KMS-11 (cell line): ENCODE results near the gene CDC73.

ENCODE experiments used
- H2AFZ ChIP-seq: fragments of 200-600 bp; sonication (generic); 2 replicates; pipeline ENCODE4 v1.6.1; 2016; ENCODE audit warnings: antibody characterized with exemption, mixed run types, low read depth
- H3K27ac ChIP-seq: fragments of 200-600 bp; sonication (generic); 2 replicates; pipeline ENCODE4 v1.6.1; 2016; ENCODE audit warnings: mild to moderate bottlenecking, mixed run types
- H3K27me3 ChIP-seq: fragments of 200-600 bp; sonication (generic); 2 replicates; pipeline ENCODE4 v1.6.1; 2017; ENCODE audit warnings: mild to moderate bottlenecking, low read depth, mixed run types, moderate library complexity; ENCODE audit not compliant: insufficient read depth
- H3K36me3 ChIP-seq: fragments of 200-600 bp; sonication (generic); 2 replicates; pipeline ENCODE4 v1.6.1; 2017; ENCODE audit warnings: mild to moderate bottlenecking, mixed run types; ENCODE audit not compliant: insufficient read depth
- H3K4me1 ChIP-seq: fragments of 200-600 bp; sonication (generic); 2 replicates; pipeline ENCODE4 v1.6.1; 2016; ENCODE audit warnings: mild to moderate bottlenecking, low read depth, mixed run types; ENCODE audit not compliant: poor library complexity, severe bottlenecking
- H3K4me2 ChIP-seq: fragments of 200-600 bp; sonication (generic); 2 replicates; pipeline ENCODE4 v1.7.0; 2016; ENCODE audit warnings: mild to moderate bottlenecking, mixed run types
- H3K4me3 ChIP-seq: fragments of 200-600 bp; sonication (generic); IDR thresholded peaks from 2 replicates; pipeline ENCODE4 v1.6.1; 2017; ENCODE audit warnings: low read depth, low read length, mixed read lengths; ENCODE audit not compliant: insufficient read depth
- H3K79me2 ChIP-seq: fragments of 200-600 bp; sonication (generic); 2 replicates; pipeline ENCODE4 v1.6.1; 2016; ENCODE audit warnings: low read depth, mixed run types; ENCODE audit not compliant: insufficient read depth
- H3K9ac ChIP-seq: fragments of 200-600 bp; sonication (generic); 2 replicates; pipeline ENCODE4 v1.6.1; 2016; ENCODE audit warnings: mild to moderate bottlenecking, mixed run types
- H4K20me1 ChIP-seq: fragments of 200-600 bp; sonication (generic); 2 replicates; pipeline ENCODE4 v1.6.1; 2016; ENCODE audit warnings: mild to moderate bottlenecking, mixed run types; ENCODE audit not compliant: insufficient read depth
- TF ChIP-seq, protein P1 (sequence below): fragments of 200-600 bp; sonication (generic); conservative IDR thresholded peaks from 2 replicates; pipeline ENCODE4 v1.6.1; 2017; ENCODE audit warnings: low read depth, mild to moderate bottlenecking, antibody characterized with exemption, low read length, moderate library complexity, mixed read lengths

The CDC73 gene

DNA sequence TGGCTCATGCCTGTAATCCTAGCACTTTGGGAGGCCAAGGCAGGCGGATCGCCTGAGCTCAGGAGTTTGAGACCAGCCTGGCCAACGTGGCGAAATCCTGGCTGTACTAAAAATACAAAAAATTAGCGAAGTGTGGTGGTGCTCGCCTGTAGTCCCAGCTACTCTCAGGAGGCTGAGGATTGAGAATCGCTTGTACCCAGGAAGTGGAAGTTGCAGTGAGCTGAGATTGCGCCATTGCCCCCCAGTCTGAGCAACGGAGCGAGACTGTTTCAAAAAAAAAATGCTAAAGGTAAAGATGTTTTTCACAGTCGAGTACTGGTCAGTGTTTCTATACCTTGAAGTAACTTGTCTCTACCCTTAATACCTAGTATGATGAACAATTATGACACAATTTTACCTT lies 27.7 kb upstream of the CDC73 start:
- Histone ChIP-seq H3K27me3 (no peaks in the 10 kb centered on the region), H3K4me2 (no peak overlapping the region), H3K9ac (no peak overlapping the region), H3K4me3 (no peak overlapping the region), H4K20me1 (no peaks in the 10 kb centered on the region), H3K36me3 (no peaks in the 10 kb centered on the region), H3K4me1 (no peaks in the 10 kb centered on the region), H2AFZ (no peak overlapping the region), H3K79me2 (no peaks in the 10 kb centered on the region), H3K27ac (no peak overlapping the region)
- TF ChIP-seq, protein P1, sequence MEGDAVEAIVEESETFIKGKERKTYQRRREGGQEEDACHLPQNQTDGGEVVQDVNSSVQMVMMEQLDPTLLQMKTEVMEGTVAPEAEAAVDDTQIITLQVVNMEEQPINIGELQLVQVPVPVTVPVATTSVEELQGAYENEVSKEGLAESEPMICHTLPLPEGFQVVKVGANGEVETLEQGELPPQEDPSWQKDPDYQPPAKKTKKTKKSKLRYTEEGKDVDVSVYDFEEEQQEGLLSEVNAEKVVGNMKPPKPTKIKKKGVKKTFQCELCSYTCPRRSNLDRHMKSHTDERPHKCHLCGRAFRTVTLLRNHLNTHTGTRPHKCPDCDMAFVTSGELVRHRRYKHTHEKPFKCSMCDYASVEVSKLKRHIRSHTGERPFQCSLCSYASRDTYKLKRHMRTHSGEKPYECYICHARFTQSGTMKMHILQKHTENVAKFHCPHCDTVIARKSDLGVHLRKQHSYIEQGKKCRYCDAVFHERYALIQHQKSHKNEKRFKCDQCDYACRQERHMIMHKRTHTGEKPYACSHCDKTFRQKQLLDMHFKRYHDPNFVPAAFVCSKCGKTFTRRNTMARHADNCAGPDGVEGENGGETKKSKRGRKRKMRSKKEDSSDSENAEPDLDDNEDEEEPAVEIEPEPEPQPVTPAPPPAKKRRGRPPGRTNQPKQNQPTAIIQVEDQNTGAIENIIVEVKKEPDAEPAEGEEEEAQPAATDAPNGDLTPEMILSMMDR = no peak

DNA sequence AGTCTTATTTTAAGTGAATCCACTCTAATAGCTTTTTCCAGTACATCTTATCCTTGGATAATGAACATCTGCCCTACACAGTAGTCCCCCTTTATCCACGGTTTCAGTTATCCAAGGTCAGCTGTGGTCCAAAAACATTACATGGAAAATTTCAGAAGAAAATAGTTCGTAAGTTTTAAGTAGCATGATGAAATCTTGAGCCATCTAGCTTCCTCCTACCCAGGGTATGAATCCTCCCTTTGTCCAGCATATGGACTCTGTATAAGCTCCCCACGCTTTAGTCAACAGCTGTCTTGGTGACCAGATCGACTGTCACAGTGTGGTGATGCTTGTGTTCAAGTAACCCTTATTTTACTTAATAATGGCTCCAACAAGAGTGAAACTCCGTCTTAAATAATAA lies 19.2 kb upstream of the CDC73 start:
- no peak overlapping the region for H3K9ac ChIP-seq
- no peak overlapping the region for H3K4me2 ChIP-seq
- peaks cover 20% of the 10 kb centered on the region; the same call in 1 of the 2 replicates for H3K79me2 ChIP-seq
- H2AFZ ChIP-seq = no peak overlapping the region
- no peaks in the 10 kb centered on the region for H3K36me3 ChIP-seq
- no peak overlapping the region for H3K4me3 ChIP-seq
- H3K27ac ChIP-seq = no peak overlapping the region
- TF ChIP-seq, protein P1 = no peak
- no peaks in the 10 kb centered on the region for H3K27me3 ChIP-seq
- H3K4me1 ChIP-seq = peaks cover 25% of the 10 kb centered on the region
- H4K20me1 ChIP-seq = no peaks in the 10 kb centered on the region

DNA sequence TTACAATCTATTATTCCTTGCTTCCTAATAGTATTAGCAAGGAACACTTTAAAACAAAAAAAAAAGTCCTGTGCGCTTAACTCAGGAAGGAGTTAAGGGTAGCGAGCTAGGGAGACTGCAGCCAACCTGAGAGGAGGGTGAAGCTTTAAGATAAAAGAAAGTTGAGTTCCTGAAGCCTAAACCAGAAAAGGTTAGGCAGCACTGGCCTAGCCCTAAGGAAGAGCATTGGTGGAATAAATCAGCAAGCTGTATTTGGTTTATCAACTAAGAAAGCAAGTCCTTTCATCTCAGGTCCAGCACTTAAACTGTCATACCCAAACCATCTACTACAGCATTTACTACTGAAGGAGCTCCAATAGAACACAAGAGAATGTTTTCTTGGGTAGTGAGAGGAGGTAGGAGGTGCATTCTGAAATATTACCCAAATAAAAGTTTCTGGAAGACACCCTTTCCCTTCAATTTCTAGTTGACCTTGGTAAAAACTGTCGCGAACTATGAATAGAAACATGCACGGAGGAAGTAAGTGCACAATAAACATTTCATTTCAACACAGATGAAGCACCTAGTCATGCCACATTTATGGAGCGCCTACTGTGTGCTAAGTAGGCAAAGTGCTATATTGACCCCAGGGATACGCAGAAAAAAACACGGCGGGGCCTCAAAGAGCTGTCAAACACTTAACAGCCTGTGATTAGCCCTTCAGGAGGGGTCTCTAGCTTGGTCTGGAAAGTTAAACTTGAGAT lies 17.9 kb upstream of the CDC73 start:
- Histone ChIP-seq H4K20me1 (no peaks in the 10 kb centered on the region), H2AFZ (peak overlapping the region; percentile 74), H3K79me2 (peaks cover 20% of the 10 kb centered on the region; the same call in 1 of the 2 replicates), H3K4me2 (peak overlapping the region; percentile 96), H3K9ac (peak overlapping the region; percentile 51; the same call in 1 of the 2 replicates), H3K4me3 (peak overlapping the region; percentile 87), H3K36me3 (no peaks in the 10 kb centered on the region), H3K27ac (no peak overlapping the region; the same call in 1 of the 2 replicates), H3K27me3 (no peaks in the 10 kb centered on the region), H3K4me1 (peaks cover 25% of the 10 kb centered on the region)
- TF ChIP-seq, protein P1 = no peak

DNA sequence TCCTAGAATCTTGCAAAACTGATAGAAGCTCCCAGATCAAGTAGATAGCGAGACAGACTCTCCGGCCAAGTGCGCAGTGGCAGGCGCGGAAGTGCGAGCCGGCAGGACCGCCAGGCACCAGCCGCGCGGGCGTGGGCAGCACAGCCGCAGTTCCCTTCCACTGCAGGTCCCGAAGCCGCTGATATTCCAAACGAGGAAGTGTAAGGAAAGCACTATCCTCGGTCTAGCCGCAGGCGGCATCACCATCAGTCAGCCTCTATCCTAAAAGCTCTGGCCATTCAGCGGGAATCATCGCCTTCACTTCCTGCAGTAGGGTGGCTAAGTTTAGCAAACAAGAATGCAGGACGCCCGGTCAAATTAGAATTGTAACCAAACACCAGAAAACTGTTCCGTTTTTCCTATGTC lies 17.3 kb upstream of the CDC73 start:
- no peaks in the 10 kb centered on the region for H3K36me3 ChIP-seq
- H3K9ac ChIP-seq = peak overlapping the region; percentile 51; the same call in 1 of the 2 replicates
- H3K4me1 ChIP-seq = peaks cover 25% of the 10 kb centered on the region
- peak overlapping the region; percentile 47; the same call in 1 of the 2 replicates for H3K27ac ChIP-seq
- peaks cover 20% of the 10 kb centered on the region; the same call in 1 of the 2 replicates for H3K79me2 ChIP-seq
- peak overlapping the region; percentile 96 for H3K4me2 ChIP-seq
- H3K4me3 ChIP-seq = peak overlapping the region; percentile 87
- peak overlapping the region; percentile 74 for H2AFZ ChIP-seq
- TF ChIP-seq, protein P1 = no peak
- no peaks in the 10 kb centered on the region for H4K20me1 ChIP-seq
- H3K27me3 ChIP-seq = no peaks in the 10 kb centered on the region
